ENCODE results near the gene RNF41. TPM values are rescaled to one million over a fixed set of nuclear protein-coding genes. Genes with fewer than 3 reads are reported as not detected.

Gene RNF41
- total RNA-seq, 1 donor: 75.0 TPM

DNA sequence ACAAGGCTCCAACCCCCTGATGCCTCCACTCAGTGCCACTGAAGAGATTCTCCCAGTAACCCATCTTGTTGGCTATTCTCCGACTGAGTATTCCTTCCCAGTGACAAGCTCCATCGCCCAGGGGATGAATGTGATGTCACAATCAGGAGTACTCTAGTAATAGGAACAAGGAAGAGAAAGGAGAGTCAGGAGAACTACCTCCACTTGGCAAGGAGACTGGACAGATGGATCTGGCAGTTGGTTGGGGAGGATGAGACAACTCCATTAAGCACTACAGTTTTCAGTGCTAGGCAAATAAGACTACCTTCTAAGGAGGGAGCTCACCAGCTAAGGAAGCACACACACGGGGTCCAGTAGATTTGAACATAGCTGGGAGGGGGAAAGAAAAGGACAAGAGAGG is 5.3 kb downstream of the RNF41 start:
- TF ChIP-seq, protein P1, sequence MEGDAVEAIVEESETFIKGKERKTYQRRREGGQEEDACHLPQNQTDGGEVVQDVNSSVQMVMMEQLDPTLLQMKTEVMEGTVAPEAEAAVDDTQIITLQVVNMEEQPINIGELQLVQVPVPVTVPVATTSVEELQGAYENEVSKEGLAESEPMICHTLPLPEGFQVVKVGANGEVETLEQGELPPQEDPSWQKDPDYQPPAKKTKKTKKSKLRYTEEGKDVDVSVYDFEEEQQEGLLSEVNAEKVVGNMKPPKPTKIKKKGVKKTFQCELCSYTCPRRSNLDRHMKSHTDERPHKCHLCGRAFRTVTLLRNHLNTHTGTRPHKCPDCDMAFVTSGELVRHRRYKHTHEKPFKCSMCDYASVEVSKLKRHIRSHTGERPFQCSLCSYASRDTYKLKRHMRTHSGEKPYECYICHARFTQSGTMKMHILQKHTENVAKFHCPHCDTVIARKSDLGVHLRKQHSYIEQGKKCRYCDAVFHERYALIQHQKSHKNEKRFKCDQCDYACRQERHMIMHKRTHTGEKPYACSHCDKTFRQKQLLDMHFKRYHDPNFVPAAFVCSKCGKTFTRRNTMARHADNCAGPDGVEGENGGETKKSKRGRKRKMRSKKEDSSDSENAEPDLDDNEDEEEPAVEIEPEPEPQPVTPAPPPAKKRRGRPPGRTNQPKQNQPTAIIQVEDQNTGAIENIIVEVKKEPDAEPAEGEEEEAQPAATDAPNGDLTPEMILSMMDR (IDR thresholded peaks at IDR 0.05; ENCODE audit: insufficient read depth, low read length): no peak
- no peak for DNase-seq (ENCODE audit: low read depth)
- no peak overlapping the region for H3K4me3 ChIP-seq (ENCODE audit: low read depth, low read length)

DNA sequence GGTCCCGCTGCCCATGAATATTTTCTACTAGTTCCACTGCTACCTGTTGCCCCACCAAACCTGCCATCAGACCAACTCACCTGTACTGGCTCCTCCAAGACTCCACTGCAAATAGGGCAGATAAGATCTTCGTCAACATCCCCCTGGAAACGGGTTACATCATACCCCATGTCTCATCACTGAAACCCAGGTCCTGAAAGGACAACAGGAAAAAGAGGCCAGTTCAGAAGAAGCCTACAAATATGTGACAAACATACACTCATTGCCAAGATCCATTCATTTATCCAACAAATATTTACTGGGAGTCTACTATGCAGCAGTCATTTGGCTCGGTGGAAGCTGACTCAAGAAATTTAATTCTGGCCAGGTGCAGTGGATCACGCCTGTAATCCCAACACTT is 7.8 kb downstream of the RNF41 start:
- no peak for DNase-seq (ENCODE audit: low read depth)
- H3K4me3 ChIP-seq (ENCODE audit: low read depth, low read length): no peak overlapping the region
- TF ChIP-seq, protein P1 (IDR thresholded peaks at IDR 0.05; ENCODE audit: insufficient read depth, low read length): no peak

DNA sequence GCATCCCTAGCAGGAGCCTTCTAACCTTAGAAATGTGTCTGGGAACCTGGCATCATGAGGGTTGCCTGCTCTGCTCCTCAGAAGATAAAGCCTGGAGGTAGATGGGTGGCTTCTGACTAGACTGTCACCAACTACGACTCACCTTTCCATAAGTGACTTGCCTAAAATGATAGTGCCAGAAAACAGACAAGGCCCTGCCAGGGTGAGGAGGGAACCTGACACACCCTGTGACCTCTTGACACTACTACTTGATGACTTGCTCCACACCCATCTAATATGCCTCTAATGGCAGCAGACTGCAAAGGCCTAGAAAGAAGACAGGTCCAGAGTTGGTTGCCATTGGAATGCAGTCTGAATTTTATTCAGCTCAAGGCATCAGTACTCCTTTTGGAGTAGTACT is 9.4 kb downstream of the RNF41 start:
- no peak for DNase-seq (ENCODE audit: low read depth)
- TF ChIP-seq, protein P1 (IDR thresholded peaks at IDR 0.05; ENCODE audit: insufficient read depth, low read length): no peak
- H3K4me3 ChIP-seq (ENCODE audit: low read depth, low read length): no peak overlapping the region

DNA sequence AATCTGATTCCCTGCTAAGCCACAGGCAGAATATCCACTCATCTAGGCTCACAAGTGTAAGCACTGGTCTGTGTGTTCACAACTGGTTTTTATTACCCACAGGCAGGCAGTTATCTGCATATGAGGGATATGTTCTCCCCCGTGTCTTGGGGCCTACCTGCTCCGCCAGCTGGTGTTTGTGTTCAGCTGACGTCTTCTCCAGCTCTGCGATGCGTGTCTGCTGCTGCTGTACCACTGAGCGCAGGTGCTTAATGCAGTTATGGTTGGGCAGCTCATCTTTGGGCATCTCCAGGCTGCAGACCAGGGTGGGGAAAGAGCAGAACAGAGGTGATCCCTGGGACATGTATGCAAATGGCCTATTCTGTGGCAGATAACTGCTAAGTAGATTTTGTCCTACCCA is 13.7 kb downstream of the RNF41 start:
- H3K4me3 ChIP-seq (ENCODE audit: low read depth, low read length): no peak overlapping the region
- TF ChIP-seq, protein P1 (IDR thresholded peaks at IDR 0.05; ENCODE audit: insufficient read depth, low read length): no peak
- no peak for DNase-seq (ENCODE audit: low read depth)

DNA sequence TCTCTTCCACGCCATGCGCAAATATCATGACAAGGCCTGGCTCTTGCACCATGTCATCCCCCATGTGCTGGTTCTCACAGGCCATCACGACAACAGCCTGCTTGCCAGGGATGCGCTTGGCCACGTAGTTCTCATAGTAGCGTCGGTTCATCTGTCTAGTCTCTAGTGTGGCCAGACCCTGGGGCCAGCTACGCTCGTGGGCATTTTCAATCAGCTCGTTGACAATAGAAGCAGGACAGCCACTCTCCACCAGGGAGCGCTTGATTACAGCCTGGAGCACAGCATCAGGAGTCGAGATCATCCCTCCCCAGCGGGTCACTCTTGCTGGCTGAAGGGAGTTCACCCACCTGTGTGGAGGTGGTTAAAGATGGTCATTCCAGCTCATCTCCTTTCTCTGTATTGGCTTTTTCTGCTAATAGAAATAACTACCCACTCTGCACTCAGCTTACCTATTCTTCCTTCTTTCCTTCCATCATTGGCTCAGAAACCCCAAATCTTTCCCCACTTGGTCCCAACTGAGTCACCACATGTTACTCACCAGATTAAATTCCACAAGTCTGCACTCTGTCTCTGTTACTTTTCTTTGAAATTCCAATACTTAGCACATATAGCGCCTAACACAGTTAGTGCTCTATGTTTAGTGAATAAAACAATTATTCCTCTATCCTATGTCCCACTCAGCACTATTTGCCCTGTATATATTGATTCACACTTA is 15.1 kb downstream of the RNF41 start:
- TF ChIP-seq, protein P1 (IDR thresholded peaks at IDR 0.05; ENCODE audit: insufficient read depth, low read length): peak; percentile 71
- H3K4me3 ChIP-seq (ENCODE audit: low read depth, low read length): no peak overlapping the region
- DNase-seq (ENCODE audit: low read depth): peak; percentile 67

DNA sequence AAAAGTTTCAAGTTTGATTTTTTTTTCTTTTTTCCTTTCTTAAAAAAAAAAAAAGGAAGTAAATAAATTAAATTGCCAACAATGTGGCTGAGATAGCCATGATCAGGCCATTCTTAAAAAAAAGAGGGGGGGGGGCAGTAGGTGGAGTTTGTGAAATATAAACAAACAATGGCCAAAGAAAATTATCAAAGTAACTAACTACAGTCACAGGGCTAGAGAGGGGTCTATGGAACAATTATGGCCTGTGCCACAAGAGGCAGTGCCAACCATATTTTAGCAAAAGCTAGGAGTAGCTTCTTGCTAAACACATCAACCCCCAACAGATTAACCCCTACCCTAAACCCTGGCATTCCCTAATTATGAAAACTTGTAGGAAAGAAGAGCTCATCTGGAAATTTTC is 16.3 kb downstream of the RNF41 start:
- TF ChIP-seq, protein P1 (IDR thresholded peaks at IDR 0.05; ENCODE audit: insufficient read depth, low read length): no peak
- DNase-seq (ENCODE audit: low read depth): no peak
- no peak overlapping the region for H3K4me3 ChIP-seq (ENCODE audit: low read depth, low read length)

DNA sequence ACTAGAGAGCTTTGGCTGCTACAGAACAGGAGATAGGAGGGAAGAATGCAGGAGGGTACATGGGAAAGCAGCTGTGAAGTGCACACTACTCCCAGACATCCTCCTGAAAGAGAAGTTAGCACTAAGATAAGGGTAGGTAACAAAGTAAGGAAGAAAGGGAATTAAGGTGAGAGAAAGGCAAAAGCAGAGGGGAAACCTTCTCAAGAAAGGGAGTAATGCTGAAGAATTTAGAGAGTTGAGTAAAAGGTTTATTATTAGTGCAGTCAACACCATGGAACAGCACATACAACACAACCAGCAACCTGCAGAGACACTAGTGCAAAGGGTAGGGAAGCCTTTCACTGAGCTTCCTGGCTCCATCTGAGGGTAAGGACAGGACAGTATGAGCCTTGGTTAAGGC is 17.4 kb downstream of the RNF41 start:
- no peak for DNase-seq (ENCODE audit: low read depth)
- TF ChIP-seq, protein P1 (IDR thresholded peaks at IDR 0.05; ENCODE audit: insufficient read depth, low read length): no peak
- no peak overlapping the region for H3K4me3 ChIP-seq (ENCODE audit: low read depth, low read length)

Measured in fibroblast of the aortic adventitia (primary cell).